ENCODE data around the gene CNTN4. TPM values are rescaled to one million over a fixed set of nuclear protein-coding genes. Genes with fewer than 3 reads are reported as not detected.
"Not testable (repeated sequence)": the region's sequence is repeated elsewhere in the genome, so short reads cannot be mapped to it uniquely, and the experiment has no call there.

Gene CNTN4
- total and polyA plus RNA-seq, 7 donors = 0.17 to 3.2 (median 0.42) TPM

DNA sequence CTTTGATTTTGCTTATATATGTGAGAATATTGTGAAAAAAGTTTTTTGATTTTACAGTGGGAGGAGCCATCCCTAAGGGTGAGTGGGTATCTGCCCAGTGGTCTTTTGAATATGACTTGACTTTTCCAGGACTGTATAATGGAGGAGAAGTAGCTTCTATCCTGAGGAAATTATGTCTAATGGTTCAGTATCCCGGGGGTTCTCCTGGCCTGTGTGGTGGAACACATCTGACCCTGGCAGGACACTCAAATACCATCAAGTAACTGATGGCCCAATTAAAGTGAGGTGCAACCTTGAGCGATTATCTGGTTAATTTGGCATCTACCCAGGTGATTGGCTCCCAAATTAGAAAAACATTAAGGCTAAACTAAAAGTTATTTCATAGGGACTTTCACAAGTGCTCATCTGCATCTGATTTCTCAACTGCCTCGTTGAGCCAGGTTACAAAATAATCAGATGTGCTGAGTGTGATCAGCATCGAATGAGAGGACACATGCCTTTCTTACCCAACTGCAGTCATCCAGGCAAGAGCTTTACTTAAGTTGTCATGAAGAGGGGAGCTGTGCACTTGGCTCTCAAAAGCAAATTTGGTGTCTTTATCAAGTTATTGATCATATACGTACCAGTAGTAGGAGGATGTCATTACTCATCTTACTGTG lies 810.2 kb downstream of the CNTN4 start:
- Histone ChIP-seq H3K36me3 (ENCODE audit: insufficient read depth in 1 of 2, low read depth in 1 of 2) (no peaks in the 10 kb centered on the region), H3K4me3 (no peak overlapping the region), H3K9me3 (no peaks in the 10 kb centered on the region), H3K27me3 (ENCODE audit: insufficient read depth in 3 of 3, low read length in 2 of 3) (no peaks in the 10 kb centered on the region), H3K4me1 (no peaks in the 10 kb centered on the region), H3K27ac (no peak overlapping the region)
- TF ChIP-seq, protein P1, sequence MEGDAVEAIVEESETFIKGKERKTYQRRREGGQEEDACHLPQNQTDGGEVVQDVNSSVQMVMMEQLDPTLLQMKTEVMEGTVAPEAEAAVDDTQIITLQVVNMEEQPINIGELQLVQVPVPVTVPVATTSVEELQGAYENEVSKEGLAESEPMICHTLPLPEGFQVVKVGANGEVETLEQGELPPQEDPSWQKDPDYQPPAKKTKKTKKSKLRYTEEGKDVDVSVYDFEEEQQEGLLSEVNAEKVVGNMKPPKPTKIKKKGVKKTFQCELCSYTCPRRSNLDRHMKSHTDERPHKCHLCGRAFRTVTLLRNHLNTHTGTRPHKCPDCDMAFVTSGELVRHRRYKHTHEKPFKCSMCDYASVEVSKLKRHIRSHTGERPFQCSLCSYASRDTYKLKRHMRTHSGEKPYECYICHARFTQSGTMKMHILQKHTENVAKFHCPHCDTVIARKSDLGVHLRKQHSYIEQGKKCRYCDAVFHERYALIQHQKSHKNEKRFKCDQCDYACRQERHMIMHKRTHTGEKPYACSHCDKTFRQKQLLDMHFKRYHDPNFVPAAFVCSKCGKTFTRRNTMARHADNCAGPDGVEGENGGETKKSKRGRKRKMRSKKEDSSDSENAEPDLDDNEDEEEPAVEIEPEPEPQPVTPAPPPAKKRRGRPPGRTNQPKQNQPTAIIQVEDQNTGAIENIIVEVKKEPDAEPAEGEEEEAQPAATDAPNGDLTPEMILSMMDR (IDR thresholded peaks at IDR 0.05) = no peak
- intact Hi-C loops (cut with DNase I) = no loop called here
- DNase-seq (no peak), ATAC-seq (no peak)
- WGBS, 3 donors = 75 to 88% (median 79%) methylated on average over 5 of the region's 5 CpGs

DNA sequence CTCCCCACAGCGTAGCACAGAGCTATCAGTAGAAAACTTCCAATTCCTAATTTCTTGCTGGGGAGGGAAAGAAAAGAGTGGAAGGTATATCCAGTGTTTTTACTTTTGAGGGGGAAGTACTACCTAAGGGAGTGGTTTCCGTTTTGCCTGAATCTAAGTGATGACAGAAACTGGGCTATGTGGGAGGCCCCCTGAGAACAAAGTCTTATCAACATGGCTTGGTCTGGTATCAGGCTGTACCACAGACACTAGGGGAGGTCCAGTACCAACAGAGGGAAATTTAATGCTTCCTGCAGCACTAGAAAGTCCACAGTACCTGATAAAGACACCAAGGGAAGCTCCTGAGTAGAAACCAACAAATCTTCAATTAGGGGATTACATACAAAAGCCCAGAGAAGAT lies 812.3 kb downstream of the CNTN4 start:
- WGBS, 3 donors = 61 to 71% (median 62%) methylated on average over 2 of the region's 2 CpGs
- intact Hi-C loops (cut with DNase I) = no loop called here
- ATAC-seq = no peak

DNA sequence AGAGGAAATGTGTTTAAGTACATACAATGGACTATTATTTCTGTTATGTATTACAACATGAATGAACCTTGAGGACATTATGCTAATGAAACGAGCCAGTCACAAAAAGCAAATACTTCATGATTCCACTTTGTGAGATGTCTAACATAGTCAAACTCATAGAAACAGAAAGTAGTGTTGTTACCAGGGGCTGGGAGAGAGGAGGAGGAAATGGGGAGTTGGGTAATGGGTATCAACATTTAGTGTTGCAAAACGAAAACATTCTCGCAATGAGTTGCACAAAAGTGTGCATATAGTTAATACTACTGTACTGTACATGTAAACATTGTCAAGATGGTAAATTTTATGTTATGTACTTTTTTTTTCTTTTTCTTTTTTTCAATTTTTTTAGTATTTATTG lies 817.2 kb downstream of the CNTN4 start:
- no peak for ATAC-seq
- Histone ChIP-seq H3K27me3 (ENCODE audit: insufficient read depth in 3 of 3, low read length in 2 of 3) (no peaks in the 10 kb centered on the region), H3K4me3 (no peak overlapping the region), H3K36me3 (ENCODE audit: insufficient read depth in 1 of 2, low read depth in 1 of 2) (no peaks in the 10 kb centered on the region), H3K9me3 (no peaks in the 10 kb centered on the region), H3K4me1 (no peaks in the 10 kb centered on the region), H3K27ac (no peak overlapping the region)
- no peak for DNase-seq
- intact Hi-C loops (cut with DNase I) = no loop called here
- WGBS, 3 donors = 85 to 89% (median 86%) methylated on average over 3 of the region's 3 CpGs
- TF ChIP-seq, protein P1 (IDR thresholded peaks at IDR 0.05) = no peak

More for the DNA sequence above, 812.3 kb downstream of the CNTN4 start:
- Histone ChIP-seq H3K36me3 (ENCODE audit: insufficient read depth in 1 of 2, low read depth in 1 of 2) (no peaks in the 10 kb centered on the region), H3K27me3 (ENCODE audit: insufficient read depth in 3 of 3, low read length in 2 of 3) (no peaks in the 10 kb centered on the region), H3K9me3 (no peaks in the 10 kb centered on the region), H3K4me1 (no peaks in the 10 kb centered on the region), H3K27ac (no peak overlapping the region), H3K4me3 (no peak overlapping the region)
- TF ChIP-seq, protein P1 (IDR thresholded peaks at IDR 0.05) = no peak
- no peak for DNase-seq

DNA sequence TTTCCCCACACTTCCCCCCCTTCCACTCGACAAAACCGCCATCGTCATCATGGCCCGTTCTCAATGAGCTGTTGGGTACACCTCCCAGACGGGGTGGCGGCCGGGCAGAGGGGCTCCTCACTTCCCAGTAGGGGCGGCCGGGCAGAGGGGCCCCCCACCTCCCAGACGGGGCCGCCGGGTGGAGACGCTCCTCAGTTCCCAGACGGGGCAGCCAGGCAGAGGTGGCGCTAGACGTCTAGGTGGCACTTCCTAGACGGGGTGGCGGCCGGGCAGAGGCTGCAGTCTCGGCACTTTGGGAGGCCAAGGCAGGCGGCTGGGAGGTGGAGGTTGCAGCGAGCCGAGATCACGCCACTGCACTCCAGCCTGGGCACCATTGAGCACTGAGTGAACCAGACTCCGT lies 818.0 kb downstream of the CNTN4 start:
- ATAC-seq = not testable (repeated sequence)

DNA sequence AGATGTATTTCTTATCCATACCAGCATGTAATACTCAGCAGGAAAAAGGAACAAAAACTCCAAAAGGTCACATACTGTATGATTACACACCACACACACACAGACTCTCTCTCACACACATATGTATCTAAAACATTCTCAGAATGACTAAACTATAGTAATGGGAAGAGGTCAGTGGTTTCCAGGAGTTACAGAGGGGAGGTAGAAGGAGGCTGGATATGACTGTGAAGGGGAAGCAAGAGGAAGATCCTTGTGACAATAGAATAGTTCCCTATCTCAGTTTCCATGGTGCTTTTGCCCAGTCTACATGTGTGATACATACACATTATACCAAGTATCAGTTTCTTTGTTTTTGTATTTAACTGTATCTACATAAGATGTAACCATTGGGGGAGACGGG lies 821.4 kb downstream of the CNTN4 start:
- no peaks in the 10 kb centered on the region for H3K9me3 ChIP-seq
- DNase-seq (no peak), ATAC-seq (no peak)
- H3K27me3 ChIP-seq (ENCODE audit: insufficient read depth in 3 of 3, low read length in 2 of 3) = no peaks in the 10 kb centered on the region
- no peak overlapping the region for H3K27ac ChIP-seq
- no peaks in the 10 kb centered on the region for H3K36me3 ChIP-seq (ENCODE audit: insufficient read depth in 1 of 2, low read depth in 1 of 2)
- intact Hi-C loops (cut with DNase I) = no loop called here
- H3K4me3 ChIP-seq = no peak overlapping the region
- no peaks in the 10 kb centered on the region for H3K4me1 ChIP-seq
- TF ChIP-seq, protein P1 (IDR thresholded peaks at IDR 0.05) = no peak
- 84 to 86% (median 85%) methylated on average over 1 of the region's 1 CpG for WGBS, 3 donors

More for the DNA sequence above, 818.0 kb downstream of the CNTN4 start:
- H3K27me3 ChIP-seq (ENCODE audit: insufficient read depth in 3 of 3, low read length in 2 of 3); H3K27ac ChIP-seq; H3K36me3 ChIP-seq (ENCODE audit: insufficient read depth in 1 of 2, low read depth in 1 of 2); H3K4me1 ChIP-seq; H3K4me3 ChIP-seq; intact Hi-C loops (cut with DNase I); DNase-seq; H3K9me3 ChIP-seq: not testable (repeated sequence)
- 94 to 97% (median 95%) methylated on average over 14 to 20 of the region's 25 CpGs for WGBS, 3 donors

All from psoas muscle (tissue), 8 donors.